GM18511 (cell line): ENCODE measurements around the gene BGLAP.

Experiments
- ATAC-seq: cut with Tn5 transposase; IDR thresholded peaks from one replicate; pipeline ENCODE4 v1.9.1; 2021; ENCODE audit warnings: mild to moderate bottlenecking, moderate library complexity; ENCODE audit not compliant: unreplicated experiment

BGLAP gene

GRCh38 chr1:156226116-156226538 is 15.9 kb upstream of the BGLAP start:
- ATAC-seq: peak; percentile 62

- ATAC-seq: no peak
These were observed 15.2 kb upstream of the BGLAP start for GRCh38 chr1:156226782-156227181.

GRCh38 chr1:156228501-156228900 is 13.5 kb upstream of the BGLAP start:
- ATAC-seq: no peak

- ATAC-seq: no peak
These were observed 12.0 kb upstream of the BGLAP start for GRCh38 chr1:156229809-156230472.

GRCh38 chr1:156230473-156230837 is 11.5 kb upstream of the BGLAP start:
- no peak for ATAC-seq

GRCh38 chr1:156232201-156232894 is 9.6 kb upstream of the BGLAP start:
- ATAC-seq: no peak

GRCh38 chr1:156233426-156234127 is 8.4 kb upstream of the BGLAP start:
- ATAC-seq: no peak

- no peak for ATAC-seq
These were observed 5.8 kb upstream of the BGLAP start for GRCh38 chr1:156236164-156236563.

- no peak for ATAC-seq
These were observed 3.7 kb upstream of the BGLAP start for GRCh38 chr1:156238248-156238647.

- no peak for ATAC-seq
These were observed 623 bp upstream of the BGLAP start for GRCh38 chr1:156241311-156241811.

GRCh38 chr1:156242738-156243137 is 754 bp downstream of the BGLAP start:
- ATAC-seq: no peak

- no peak for ATAC-seq
These were observed 2.1 kb downstream of the BGLAP start for GRCh38 chr1:156244126-156244525.

GRCh38 chr1:156244712-156245111 is 2.7 kb downstream of the BGLAP start:
- no peak for ATAC-seq

GRCh38 chr1:156245451-156246232 is 3.7 kb downstream of the BGLAP start:
- ATAC-seq: no peak

- ATAC-seq: no peak
These were observed 4.3 kb downstream of the BGLAP start for GRCh38 chr1:156246241-156246780.

- no peak for ATAC-seq
These were observed 4.9 kb downstream of the BGLAP start for GRCh38 chr1:156246781-156247459.

GRCh38 chr1:156247460-156248322 is 5.7 kb downstream of the BGLAP start, which contains the start of gene PAQR6:
TSS of gene PAQR6 (minus strand) at chr1:156248056. CDS start at chr1:156246731, 1,325 bp downstream.
- no peak for ATAC-seq

- ATAC-seq: no peak
These were observed 6.3 kb downstream of the BGLAP start for GRCh38 chr1:156248323-156248683.

GRCh38 chr1:156249593-156249992 is 7.6 kb downstream of the BGLAP start:
- ATAC-seq: no peak
